ENCODE results near the gene C17orf78. TPM values are rescaled to one million over a fixed set of nuclear protein-coding genes. Genes with fewer than 3 reads are reported as not detected.
"Not testable (repeated sequence)": the region's sequence is repeated elsewhere in the genome, so short reads cannot be mapped to it uniquely, and the experiment has no call there.

C17orf78 gene
- total RNA-seq, 2 experiments from 2014 or later, result not detected

DNA sequence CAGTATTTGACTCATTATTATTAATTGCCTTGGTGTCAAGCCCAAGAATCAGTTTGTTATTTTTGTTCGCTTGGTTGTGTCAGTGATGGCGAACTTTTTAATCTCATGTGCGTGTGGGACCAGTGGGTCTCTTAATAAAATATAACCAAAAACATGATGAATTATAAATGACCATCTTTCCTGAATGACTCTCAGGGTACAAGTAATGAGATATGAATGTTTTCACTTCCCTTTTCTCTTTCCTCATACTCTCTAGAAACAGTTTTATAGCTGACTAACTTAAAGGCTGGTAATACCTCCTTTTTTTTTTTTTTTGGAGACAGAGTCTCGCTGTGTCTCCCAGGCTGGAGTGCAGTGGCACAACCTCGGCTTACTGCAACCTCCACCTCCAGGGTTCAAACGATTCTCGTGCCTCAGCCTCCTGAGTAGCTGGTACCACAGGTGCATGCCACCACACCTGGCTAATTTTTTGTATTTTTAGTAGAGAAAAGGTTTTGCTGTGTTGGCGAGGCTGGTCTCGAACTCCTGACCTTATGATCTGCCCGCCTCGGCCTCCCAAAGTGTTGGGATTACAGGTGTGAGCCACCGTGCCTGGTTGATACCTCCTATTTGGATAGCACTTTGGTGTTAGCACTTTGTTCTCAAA is 65.7 kb downstream of the C17orf78 start:
- H3K36me3 Mint-ChIP-seq, result peaks cover 23% of the 10 kb centered on the region
- not testable (repeated sequence) for H3K4me1 Mint-ChIP-seq, H3K27me3 Mint-ChIP-seq, DNase-seq, H3K27ac Mint-ChIP-seq, H3K9me3 Mint-ChIP-seq, H3K4me3 Mint-ChIP-seq

Other genes with a start within 250 kb of the C17orf78 start
- 10 to 100 TPM; 68.3 to 76.3 TPM for gene ACACA, start 30.9 kb downstream of the C17orf78 start, total RNA-seq
- 10 to 100 TPM; 41.6 to 41.8 TPM for gene TADA2A, start 30.9 kb downstream of the C17orf78 start, total RNA-seq
- 10 to 100 TPM; 15.1 to 15.3 TPM for gene DUSP14, start 113.9 kb downstream of the C17orf78 start, total RNA-seq
- gene SYNRG, start 233.4 kb downstream of the C17orf78 start, total RNA-seq, result 10 to 100 TPM; 40.4 to 40.5 TPM